Osteoblast (primary cell): Measurements from ENCODE around the gene RANBP17. TPM values are rescaled to one million over a fixed set of nuclear protein-coding genes. Genes with fewer than 3 reads are reported as not detected.
"Not testable (repeated sequence)": the region's sequence is repeated elsewhere in the genome, so short reads cannot be mapped to it uniquely, and the experiment has no call there.

ENCODE experiments used
- DNase-seq: peaks from one replicate; pipeline ENCODE4 v3.0.0; 2011; ENCODE audit warnings: low spot score, mixed read lengths; ENCODE audit not compliant: insufficient read length; ENCODE audit errors: missing footprints
- H2AFZ ChIP-seq: 2 replicates; pipeline ENCODE4 v1.6.0; 2011; ENCODE audit warnings: mild to moderate bottlenecking, low read length
- H3K27ac ChIP-seq: 2 replicates; pipeline ENCODE4 v1.5.1; 2011; ENCODE audit warnings: mild to moderate bottlenecking, low read depth, low read length, moderate library complexity
- H3K27me3 ChIP-seq: 2 replicates; pipeline ENCODE4 v1.6.0; 2012; ENCODE audit warnings: mild to moderate bottlenecking, control low read depth, inconsistent platforms, low read length, moderate library complexity; ENCODE audit not compliant: insufficient read depth
- H3K36me3 ChIP-seq: 2 replicates; pipeline ENCODE4 v1.5.1; 2011; ENCODE audit warnings: mild to moderate bottlenecking, low read length, control low read depth, moderate library complexity; ENCODE audit not compliant: insufficient read depth
- H3K4me1 ChIP-seq: 2 replicates; pipeline ENCODE4 v1.5.1; 2011; ENCODE audit warnings: mild to moderate bottlenecking, low read length, control low read depth, moderate library complexity; ENCODE audit not compliant: insufficient read depth
- H3K4me2 ChIP-seq: 2 replicates; pipeline ENCODE4 v1.6.0; 2011; ENCODE audit warnings: mild to moderate bottlenecking, low read length; ENCODE audit not compliant: insufficient read depth
- H3K4me3 ChIP-seq: fragments of 200-600 bp; sonication (generic); 3 replicates; pipeline ENCODE4 v1.5.1; 2012; ENCODE audit warnings: mild to moderate bottlenecking, low read length, inconsistent platforms; ENCODE audit not compliant: insufficient read depth
- H3K79me2 ChIP-seq: 2 replicates; pipeline ENCODE4 v1.6.0; 2012; ENCODE audit warnings: mild to moderate bottlenecking, low read length, control low read depth, inconsistent platforms; ENCODE audit not compliant: insufficient read depth
- H3K9me3 ChIP-seq: 2 replicates; pipeline ENCODE4 v1.5.1; 2011; ENCODE audit warnings: low read depth, low read length, control low read depth
- H4K20me1 ChIP-seq: 2 replicates; pipeline ENCODE4 v1.6.0; 2012; ENCODE audit warnings: mild to moderate bottlenecking, low read length, control low read depth; ENCODE audit not compliant: insufficient read depth
- total RNA-seq: library from RNA; depleted of rRNA; stranded (reverse); fragments of >200 nt; gene quantifications from 2 replicates; pipeline ENCODE4 v1.2.3, GENCODE V29; 2012
- TF ChIP-seq, protein P1 (sequence below): IDR thresholded peaks from 2 replicates; pipeline ENCODE4 v1.5.1; 2011; ENCODE audit warnings: mild to moderate bottlenecking, low read depth, low read length, moderate library complexity; ENCODE audit errors: extremely low read depth

The RANBP17 gene
- total RNA-seq, 1 donor: 4.0 TPM

DNA sequence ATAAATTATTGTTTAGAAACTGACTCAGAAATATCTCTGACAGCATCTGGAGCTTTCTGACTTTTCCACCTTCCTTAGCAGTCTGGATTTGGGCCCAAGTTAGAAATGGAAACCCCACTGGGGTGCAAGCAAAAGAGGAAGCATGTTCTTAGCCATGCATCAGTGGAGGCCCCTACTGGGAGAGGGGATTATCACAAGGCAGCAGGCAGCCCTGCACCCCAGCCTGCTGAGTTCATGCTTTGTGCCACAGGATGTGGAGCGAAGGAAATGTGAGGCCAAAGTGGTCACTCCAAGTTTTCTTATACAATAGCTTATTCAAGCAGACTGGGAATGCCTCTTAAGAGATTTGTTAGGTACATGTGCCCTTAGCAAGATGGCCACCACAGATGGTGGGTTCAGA lies 300.8 kb downstream of the RANBP17 start:
- TF ChIP-seq, protein P1, sequence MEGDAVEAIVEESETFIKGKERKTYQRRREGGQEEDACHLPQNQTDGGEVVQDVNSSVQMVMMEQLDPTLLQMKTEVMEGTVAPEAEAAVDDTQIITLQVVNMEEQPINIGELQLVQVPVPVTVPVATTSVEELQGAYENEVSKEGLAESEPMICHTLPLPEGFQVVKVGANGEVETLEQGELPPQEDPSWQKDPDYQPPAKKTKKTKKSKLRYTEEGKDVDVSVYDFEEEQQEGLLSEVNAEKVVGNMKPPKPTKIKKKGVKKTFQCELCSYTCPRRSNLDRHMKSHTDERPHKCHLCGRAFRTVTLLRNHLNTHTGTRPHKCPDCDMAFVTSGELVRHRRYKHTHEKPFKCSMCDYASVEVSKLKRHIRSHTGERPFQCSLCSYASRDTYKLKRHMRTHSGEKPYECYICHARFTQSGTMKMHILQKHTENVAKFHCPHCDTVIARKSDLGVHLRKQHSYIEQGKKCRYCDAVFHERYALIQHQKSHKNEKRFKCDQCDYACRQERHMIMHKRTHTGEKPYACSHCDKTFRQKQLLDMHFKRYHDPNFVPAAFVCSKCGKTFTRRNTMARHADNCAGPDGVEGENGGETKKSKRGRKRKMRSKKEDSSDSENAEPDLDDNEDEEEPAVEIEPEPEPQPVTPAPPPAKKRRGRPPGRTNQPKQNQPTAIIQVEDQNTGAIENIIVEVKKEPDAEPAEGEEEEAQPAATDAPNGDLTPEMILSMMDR: peak; percentile 41
- H3K4me1 ChIP-seq: no peaks in the 10 kb centered on the region
- H3K9me3 ChIP-seq: no peaks in the 10 kb centered on the region
- H3K27ac ChIP-seq: no peak overlapping the region
- H3K79me2 ChIP-seq: no peaks in the 10 kb centered on the region
- no peak overlapping the region for H3K4me2 ChIP-seq
- no peaks in the 10 kb centered on the region for H3K27me3 ChIP-seq
- H3K4me3 ChIP-seq: no peak overlapping the region
- H4K20me1 ChIP-seq: no peaks in the 10 kb centered on the region
- H2AFZ ChIP-seq: no peak overlapping the region
- peak; percentile 48 for DNase-seq
- no peaks in the 10 kb centered on the region for H3K36me3 ChIP-seq

DNA sequence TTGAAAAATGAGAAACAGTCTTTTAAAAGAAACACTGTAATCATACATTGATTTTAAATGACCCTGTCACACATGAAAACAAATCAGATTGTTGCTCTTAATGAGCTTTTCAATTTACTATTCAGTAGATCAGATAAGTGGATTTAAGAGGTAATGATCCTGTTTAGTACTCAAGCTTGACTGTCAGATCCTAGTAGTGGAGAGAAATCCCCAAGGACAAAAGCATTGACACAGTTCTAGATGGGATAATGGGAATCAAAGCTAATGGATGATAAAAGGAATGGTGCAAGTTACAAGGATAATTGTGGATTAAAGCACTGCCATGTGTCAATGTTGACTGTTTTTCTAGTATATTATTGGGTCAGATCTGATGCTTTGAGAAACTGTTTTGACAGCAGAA lies 304.9 kb downstream of the RANBP17 start:
- Histone ChIP-seq H3K27ac (no peak overlapping the region), H2AFZ (no peak overlapping the region), H3K79me2 (no peaks in the 10 kb centered on the region), H3K36me3 (no peaks in the 10 kb centered on the region), H3K27me3 (no peaks in the 10 kb centered on the region), H3K4me3 (no peak overlapping the region), H3K4me2 (no peak overlapping the region), H3K9me3 (no peaks in the 10 kb centered on the region), H4K20me1 (no peaks in the 10 kb centered on the region), H3K4me1 (no peaks in the 10 kb centered on the region)
- DNase-seq: no peak
- TF ChIP-seq, protein P1: no peak

DNA sequence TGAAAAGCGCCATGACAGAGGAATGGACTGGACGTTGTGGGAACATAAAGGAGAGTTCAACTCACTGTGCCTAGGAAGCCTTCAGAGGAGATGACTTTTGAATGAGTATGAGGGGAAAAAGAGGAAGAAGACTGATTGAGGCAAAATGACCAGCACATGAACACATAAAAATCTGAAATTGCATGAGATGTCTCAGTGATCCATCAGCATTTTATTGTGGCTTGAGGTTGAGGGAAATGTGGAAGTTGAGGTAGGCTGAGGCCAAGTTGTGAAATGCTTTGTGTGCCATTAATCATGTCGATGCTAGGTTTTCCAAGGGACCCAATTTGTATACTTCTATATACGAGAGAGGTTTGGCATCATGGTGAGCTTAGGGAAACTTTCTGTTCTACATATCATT lies 306.4 kb downstream of the RANBP17 start:
- H2AFZ ChIP-seq: no peak overlapping the region
- no peaks in the 10 kb centered on the region for H3K36me3 ChIP-seq
- H3K4me2 ChIP-seq: no peak overlapping the region
- H3K4me1 ChIP-seq: no peaks in the 10 kb centered on the region
- no peak overlapping the region for H3K4me3 ChIP-seq
- no peaks in the 10 kb centered on the region for H4K20me1 ChIP-seq
- no peaks in the 10 kb centered on the region for H3K9me3 ChIP-seq
- TF ChIP-seq, protein P1: no peak
- DNase-seq: no peak
- no peaks in the 10 kb centered on the region for H3K79me2 ChIP-seq
- H3K27me3 ChIP-seq: no peaks in the 10 kb centered on the region
- no peak overlapping the region for H3K27ac ChIP-seq

DNA sequence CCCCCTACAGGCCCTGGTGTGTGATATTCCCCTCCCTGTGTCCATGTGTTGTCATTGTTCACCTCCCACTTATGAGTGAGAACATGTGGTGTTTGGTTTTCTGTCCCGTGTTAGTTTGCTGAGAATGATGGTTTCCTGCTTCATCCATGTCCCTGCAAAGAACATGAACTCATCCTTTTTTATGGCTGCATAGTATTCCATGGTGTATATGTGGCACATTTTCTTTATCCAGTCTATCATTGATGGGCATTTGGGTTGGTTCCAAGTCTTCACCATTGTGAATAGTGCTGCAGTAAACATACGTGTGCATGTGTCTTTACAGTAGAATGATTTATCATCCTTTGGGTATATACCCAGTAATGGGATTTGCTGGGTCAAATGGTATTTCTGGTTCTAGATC lies 313.1 kb downstream of the RANBP17 start:
- H4K20me1 ChIP-seq, DNase-seq, H3K27me3 ChIP-seq, H2AFZ ChIP-seq, H3K4me1 ChIP-seq, H3K27ac ChIP-seq, H3K9me3 ChIP-seq, H3K36me3 ChIP-seq, H3K79me2 ChIP-seq, H3K4me3 ChIP-seq, H3K4me2 ChIP-seq: not testable (repeated sequence)
